IPS-18c (cell line): ENCODE data around the gene NCK2.
"Not testable (repeated sequence)": the region's sequence is repeated elsewhere in the genome, so short reads cannot be mapped to it uniquely, and the experiment has no call there.

Experiments used
- H3K4me3 ChIP-seq: 2 replicates; pipeline ENCODE4 v1.7.0; 2013; ENCODE audit warnings: low read depth, mild to moderate bottlenecking, low read length, moderate library complexity; ENCODE audit not compliant: insufficient read depth
- H3K9me3 ChIP-seq: one replicate; pipeline ENCODE4 v1.6.1; 2013; ENCODE audit warnings: mild to moderate bottlenecking, low read length, moderate library complexity; ENCODE audit not compliant: control insufficient read depth, insufficient read depth

Gene NCK2

DNA sequence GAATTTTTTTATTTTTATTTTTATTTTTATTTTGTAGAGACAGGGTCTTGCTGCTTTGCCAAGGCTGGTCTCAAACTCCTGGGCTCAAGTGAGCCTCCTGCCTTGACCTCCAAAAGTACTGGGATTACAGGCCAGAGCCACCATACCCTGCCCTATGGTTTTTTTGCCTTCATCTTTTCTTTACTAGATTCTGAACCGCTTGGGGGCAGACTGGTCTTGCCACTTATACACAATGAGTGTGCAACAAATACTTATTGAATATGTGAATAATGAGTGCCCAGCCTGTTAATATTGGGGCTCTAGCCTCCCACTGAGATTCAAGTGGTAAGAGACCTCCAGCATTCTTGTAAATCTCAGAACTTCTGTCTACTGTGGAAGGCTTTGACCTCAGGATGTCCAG lies 3.9 kb downstream of the NCK2 start:
- H3K4me3 ChIP-seq: no peak overlapping the region
- no peaks in the 10 kb centered on the region for H3K9me3 ChIP-seq

DNA sequence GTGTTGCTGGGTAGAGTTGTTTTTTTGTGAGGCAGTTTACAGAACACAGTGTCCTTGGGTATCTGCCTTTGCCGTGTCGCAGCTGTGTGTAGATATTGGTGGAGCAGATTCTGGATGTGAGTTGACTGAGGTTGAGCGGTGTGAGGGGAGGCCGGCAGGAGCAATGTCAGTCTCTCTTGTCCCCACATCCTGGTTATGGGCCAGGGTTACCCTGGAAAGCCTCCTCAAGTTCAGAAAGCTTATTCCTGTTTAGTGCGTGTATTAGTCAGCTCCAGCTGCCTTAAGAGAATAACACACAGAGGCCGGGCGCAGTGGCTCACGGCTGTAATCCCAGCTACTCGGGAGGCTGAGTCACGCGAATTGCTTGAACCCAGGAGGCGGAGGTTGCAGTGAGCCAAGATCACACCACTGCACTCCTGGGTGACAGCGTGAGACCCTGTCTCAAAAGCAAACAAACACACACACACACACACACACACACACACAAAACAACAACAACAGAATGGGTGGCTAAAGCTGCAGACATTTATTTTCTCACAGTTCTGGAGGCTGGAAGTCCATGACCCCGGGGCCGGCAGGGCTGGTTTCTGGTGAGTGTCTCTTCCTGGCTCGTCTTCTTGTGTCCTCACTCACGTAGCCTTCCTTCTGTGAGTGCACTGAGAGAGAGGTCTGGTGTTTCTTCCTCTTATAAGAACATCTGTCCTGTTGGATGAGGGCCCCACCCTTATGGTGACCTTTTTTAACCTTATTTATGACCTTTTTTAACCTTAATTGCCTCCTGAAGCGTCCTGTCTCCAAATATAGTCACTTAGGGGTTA lies 5.1 kb downstream of the NCK2 start:
- Histone ChIP-seq H3K9me3 (no peaks in the 10 kb centered on the region), H3K4me3 (no peak overlapping the region)

DNA sequence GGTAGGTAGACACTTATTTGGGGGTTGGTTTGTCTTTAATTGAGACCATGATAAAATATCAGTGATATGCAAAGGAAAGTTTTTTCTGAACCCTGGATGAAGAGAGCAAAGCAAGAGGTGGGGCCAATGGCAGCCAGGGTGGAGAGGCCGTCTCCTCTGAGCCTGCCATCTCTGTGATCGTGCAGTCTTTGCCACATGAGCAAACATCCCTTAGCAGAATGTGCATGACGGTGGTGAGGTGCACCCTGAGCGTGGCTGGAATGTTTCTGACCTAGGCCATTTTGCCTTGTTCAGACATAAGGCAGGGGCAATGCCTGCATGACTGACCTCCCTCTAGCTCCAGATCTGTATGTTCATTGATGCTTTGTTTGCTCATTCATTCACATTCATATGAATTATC lies 6.0 kb downstream of the NCK2 start:
- H3K4me3 ChIP-seq: no peak overlapping the region
- no peaks in the 10 kb centered on the region for H3K9me3 ChIP-seq

DNA sequence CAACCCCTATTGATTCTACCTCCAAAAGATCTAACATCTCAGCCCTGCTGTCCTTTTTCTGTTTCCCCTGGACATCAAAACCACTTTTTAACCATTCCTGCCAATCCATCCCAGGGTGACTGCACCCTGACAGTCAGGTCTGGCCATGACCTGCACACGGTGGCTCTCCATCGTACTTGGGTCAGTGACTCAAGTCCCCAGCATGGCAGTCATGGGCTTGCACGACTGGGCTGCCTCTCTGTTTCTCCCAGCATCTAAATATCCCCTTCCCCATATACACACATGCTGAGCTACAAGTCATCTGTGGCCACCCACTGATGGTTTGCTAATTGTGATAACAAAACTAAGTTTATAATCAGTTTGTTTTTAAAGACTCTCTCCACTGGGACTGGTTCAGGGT lies 6.6 kb downstream of the NCK2 start:
- Histone ChIP-seq H3K4me3 (no peak overlapping the region), H3K9me3 (no peaks in the 10 kb centered on the region)

DNA sequence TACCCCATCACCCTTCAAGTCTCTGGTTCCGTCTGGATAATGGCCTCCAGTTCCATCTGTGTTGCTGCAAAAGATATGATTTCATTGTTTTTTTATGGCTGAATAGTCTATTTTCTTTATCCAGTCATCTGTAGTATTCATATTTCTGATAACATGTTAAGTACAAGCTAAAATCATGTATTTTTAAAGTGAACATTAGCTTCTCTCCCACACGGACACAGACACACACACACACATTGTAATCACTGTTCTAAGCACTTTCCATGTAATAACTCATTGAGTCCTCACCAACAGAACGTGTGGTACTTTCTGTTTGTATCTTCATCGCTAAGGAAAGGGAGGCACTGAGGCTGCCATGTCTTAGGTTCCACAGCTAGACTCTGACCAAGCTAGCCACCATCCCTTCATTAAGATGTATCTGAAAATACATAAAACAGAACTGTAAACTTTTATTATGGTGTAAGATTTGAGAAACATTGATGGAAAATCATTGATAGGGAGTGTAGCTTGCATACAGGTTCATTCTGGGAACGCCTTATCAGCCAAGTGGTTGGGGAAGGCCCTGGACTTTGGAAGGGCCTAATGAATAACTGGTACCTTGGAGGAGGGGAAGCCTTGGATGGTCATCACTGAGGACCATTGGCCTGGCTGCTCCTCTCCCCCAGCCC lies 8.1 kb downstream of the NCK2 start:
- no peaks in the 10 kb centered on the region for H3K9me3 ChIP-seq
- no peak overlapping the region for H3K4me3 ChIP-seq

DNA sequence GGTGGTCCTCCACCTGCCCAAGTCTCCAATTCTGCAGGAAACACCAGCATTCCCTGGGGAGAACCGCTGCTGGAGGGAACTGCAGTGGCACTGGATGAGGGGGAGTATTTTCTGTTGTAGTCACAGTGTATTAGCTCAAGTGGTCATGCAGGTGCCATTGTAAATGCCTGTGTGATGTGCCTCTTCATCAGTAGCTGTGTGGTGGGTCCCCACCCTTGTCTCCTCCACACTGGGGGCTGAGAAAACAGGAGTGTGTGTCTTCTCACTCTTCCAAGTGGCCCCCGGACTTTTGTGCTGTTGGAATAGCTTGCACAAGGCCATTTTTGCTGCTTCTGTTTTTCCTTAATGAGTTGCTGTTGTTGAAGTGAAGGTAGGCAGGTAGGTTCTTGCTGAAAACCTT lies 8.7 kb downstream of the NCK2 start:
- Histone ChIP-seq H3K4me3 (no peak overlapping the region), H3K9me3 (no peaks in the 10 kb centered on the region)

DNA sequence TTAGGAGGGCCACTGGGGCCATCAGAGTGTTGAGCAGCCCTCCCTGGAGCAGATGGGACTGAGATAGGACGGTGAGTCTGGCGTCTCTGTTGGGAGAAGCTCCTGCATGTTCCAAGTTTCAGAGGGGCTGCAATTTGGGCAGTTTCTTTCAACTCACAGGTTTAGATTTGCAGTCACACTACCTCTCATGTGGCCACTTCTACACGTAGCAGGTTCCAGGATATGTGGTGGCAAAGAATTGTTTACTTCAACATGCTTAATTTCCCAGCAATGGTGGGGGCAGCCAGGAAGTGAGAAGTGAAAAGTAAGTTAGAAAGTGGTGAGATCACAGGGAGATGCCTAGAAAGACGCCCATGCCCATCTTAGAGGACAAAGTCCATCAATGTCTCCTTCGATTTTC lies 9.3 kb downstream of the NCK2 start:
- Histone ChIP-seq H3K9me3 (no peaks in the 10 kb centered on the region), H3K4me3 (no peak overlapping the region)

DNA sequence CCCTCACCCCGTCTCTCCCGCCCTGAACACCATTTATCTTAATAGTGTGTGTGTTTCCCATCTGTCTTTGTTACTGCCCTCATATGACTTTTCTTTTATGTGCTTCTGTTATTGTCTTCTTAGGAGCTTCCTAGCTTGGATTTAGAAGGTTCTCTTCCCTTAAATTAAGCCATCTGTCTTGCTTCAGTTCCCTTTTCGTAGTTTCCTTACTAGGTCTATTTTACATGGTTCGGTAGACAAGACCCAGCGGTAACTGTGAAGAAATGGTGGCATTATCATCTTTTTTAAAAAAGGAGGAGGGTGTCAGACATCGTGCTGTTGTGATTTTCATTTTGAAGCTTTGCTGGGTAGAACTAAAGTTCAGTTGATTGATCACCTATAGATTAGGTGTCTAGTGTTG lies 10.3 kb downstream of the NCK2 start:
- Histone ChIP-seq H3K9me3 (no peaks in the 10 kb centered on the region), H3K4me3 (no peak overlapping the region)

DNA sequence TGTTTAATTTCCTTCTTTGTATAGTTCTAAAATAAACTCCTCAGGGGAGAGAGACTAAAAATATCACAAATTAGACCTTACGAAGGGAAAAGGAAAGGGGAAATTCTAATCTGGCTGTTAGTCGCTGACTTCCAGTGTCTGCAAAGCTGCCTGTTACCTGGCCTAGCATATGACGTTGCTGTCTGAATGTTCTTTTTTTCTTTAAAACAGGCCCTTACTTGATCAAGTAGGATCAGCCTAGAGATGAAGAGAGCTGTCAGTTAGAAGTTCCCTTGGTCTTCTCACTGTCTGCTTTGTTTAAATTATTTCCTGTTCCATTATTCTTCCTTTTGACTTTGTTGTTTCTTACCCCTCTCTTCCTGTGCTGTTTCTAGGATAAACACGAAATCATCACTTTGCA lies 11.2 kb downstream of the NCK2 start:
- no peaks in the 10 kb centered on the region for H3K9me3 ChIP-seq
- H3K4me3 ChIP-seq: no peak overlapping the region

DNA sequence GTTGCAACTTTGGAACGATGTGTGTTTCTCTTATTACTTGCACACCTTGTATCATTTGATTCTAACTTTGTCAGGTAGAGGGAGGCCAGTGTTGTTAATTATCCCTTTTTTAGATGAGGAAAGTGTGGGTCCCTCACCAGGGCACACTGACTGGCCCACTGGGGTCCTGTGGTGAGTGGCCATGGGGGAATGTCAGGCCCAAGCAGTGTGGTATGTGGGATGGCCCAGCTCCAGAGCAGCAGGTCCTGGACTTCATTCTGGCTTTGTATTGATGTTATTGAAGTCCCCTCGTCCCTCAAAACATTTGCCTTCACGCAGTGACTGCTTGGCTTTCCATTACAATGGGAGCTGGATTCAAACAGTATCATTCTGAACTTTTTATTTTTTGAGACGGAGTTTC lies 11.7 kb downstream of the NCK2 start:
- H3K9me3 ChIP-seq: no peaks in the 10 kb centered on the region
- no peak overlapping the region for H3K4me3 ChIP-seq

DNA sequence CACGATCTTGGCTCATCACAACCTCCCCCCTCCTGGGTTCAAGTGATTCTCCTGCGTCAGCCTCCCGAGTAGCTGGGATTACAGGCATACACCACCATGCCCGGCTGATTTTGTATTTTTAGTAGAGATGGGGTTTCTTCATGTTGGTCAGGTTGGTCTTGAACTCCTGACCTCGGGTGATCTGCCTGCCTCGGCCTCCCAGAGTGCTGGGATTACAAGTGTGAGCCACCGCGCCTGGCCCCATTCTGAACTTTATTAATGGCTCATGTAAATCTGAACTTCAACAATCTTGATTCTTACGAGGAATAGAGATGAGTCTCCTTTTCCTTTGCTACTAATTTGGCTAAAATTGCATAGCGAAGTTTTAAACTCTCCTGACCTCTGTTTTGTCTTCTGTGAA lies 12.2 kb downstream of the NCK2 start:
- not testable (repeated sequence) for H3K9me3 ChIP-seq, H3K4me3 ChIP-seq

DNA sequence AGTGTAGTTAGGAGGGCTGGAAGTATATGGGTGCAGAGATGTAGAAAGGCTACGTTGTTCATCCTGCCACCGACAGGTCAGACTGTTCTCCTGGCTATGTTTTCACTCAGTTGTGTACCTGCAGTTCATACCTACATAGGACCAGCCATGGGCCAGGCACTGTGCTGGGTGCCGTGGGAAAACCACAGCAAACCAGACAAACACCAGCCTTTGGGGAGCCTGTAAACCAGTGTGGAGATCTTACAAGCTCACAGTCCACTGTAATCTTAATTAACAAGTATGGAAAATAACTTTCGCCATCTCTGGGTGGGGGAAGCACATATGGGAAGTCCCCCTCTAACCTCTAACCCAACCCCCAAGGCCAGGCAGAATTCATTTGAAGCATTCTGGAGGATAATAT lies 12.7 kb downstream of the NCK2 start:
- Histone ChIP-seq H3K9me3 (no peaks in the 10 kb centered on the region), H3K4me3 (no peak overlapping the region)

DNA sequence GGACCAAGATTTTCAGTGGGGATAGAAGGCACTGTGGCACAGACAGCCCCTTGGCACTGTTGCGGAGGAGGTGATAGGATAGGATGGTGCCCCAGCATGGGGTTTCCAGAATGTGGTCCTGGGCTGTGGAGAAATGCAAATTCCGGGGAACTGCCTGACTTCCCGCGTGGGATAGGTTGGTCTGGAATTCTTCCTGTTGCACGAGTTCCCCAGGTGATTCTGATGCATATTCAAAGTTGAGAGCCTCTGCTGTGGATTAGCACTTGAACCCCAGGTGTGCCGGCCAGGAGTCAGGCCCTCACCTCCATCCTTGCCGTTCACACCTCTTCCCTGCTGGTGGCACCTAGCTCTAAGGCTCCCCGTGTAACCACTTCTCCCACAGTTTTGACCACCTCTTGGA lies 15.5 kb downstream of the NCK2 start:
- H3K9me3 ChIP-seq: no peaks in the 10 kb centered on the region
- no peak overlapping the region for H3K4me3 ChIP-seq

DNA sequence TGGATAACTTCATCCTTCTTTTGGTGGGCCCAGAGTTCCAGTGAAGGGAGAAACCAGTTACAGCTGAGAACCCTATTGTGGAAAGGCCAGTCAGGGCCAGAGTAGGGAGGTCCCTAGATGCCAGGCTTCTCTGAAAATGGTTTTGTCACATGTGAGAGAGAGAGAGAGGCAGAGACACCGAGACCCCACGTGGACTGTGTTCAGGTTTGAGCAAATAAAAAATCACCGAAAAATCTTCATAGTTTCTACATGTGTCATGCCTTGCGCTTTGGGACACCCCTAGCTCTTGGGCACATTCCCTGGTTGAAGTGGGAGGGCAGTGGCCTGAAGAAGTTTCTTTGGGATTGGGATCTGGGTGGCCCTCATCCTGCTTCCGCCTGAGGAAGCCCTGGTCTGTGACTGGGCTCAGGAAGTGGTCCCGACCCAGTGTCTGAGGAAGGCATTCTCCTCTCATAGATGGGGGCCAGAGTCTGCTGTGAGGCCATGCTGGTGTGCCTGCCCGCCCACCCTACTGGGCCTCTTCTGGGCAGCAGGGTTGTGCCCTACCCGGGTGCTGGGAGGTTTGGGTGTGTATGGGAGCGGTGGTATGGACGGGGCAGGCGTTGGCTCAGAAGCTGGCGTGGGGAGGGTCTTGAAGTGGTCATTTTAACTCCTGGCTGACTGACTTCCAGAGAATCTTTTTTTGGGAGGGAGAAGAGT lies 16.1 kb downstream of the NCK2 start:
- no peaks in the 10 kb centered on the region for H3K9me3 ChIP-seq
- H3K4me3 ChIP-seq: no peak overlapping the region

DNA sequence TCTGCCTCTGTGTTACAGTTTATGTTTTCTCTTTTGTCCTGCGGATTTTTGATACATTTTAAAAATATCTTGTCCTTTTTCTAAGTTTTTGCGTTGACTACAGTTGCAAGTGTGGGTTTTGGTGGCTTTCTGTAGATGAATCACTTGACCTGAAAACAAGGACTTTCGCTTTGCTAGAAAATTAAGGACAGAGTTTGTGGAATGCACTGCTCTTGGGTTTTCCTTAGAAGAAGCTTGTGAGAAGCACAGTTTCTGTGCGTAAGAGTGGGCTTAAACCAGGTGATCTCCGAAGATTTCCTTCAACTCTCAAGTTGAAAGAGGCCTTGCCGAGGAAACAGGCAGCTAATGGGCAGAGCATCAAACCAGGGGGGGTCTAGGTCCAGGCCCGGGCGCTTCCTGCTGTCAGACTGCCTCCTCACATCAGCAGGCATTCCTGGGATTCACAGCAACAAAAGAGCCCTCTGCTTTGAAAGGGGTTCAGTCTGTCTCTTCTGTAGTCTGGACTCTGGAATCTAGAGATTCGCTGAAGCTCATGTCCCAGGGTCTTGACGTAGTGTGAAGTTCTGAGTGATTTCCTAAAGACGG lies 17.3 kb downstream of the NCK2 start:
- no peak overlapping the region for H3K4me3 ChIP-seq
- H3K9me3 ChIP-seq: no peaks in the 10 kb centered on the region

DNA sequence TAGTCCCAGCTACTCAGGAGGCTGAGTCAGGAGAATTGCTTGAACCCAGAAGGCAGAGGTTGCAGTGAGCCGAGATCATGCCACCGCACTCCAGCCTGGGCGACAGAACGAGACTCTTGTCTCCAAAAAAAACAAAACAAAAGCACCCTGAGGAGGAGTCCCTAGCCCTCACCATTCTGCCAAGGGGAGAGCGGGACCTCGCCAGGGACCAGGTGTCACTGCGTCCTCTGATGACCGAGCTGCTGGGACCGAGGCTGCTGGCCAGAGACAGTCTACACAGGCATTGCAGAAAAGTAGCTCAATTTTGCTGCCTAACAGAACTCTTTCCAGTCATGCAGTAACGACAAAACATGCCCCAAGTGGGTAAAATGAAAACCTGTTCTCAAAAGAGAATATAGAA lies 18.4 kb downstream of the NCK2 start:
- Histone ChIP-seq H3K9me3 (no peaks in the 10 kb centered on the region), H3K4me3 (no peak overlapping the region)

DNA sequence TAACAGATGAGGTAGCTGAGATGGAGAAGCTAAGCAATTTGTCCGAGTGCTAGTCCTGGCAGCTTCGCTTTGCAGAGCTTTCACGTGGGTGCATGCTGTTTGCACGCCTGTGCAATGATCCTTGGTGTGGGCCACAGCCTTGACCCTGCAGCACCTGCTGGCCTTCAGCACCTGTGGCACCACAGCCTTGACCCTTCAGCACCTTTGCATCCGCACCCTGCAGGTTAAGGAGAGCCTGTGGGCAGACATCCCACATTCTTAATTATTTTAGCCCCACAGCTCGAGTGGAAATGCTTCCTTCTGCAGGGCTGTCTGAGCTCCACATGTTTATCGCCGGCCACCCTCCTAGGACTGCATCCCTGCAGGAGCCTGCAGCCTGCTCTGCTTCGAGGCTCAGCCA lies 19.3 kb downstream of the NCK2 start:
- Histone ChIP-seq H3K9me3 (no peaks in the 10 kb centered on the region), H3K4me3 (no peak overlapping the region)
